HepG2 (cell line): ENCODE data around the gene OVAAL.

Experiments used
- CENPBD1 ChIP-seq: sonication (generic); formaldehyde crosslinking; IDR thresholded peaks from 2 replicates; pipeline ENCODE4 v1.8.0; 2022; ENCODE audit warnings: missing genetic modification reagents, low read depth, mild to moderate bottlenecking, borderline replicate concordance
- KLF13 ChIP-seq: sonication (generic); formaldehyde crosslinking; IDR thresholded peaks from 2 replicates; pipeline ENCODE4 v1.4.0; 2020; ENCODE audit warnings: mild to moderate bottlenecking, missing genetic modification reagents
- MEF2D ChIP-seq: sonication (generic); formaldehyde crosslinking; IDR thresholded peaks from 2 replicates; pipeline ENCODE4 v1.5.1; 2020; ENCODE audit warnings: mild to moderate bottlenecking, missing genetic modification reagents
- MTF1 ChIP-seq: sonication (generic); formaldehyde crosslinking; IDR thresholded peaks from 2 replicates; pipeline ENCODE4 v1.5.0; 2020; ENCODE audit warnings: missing genetic modification reagents
- NR2C2 ChIP-seq: sonication (generic); formaldehyde crosslinking; IDR thresholded peaks from 2 replicates; pipeline ENCODE4 v1.4.0; 2020; ENCODE audit warnings: missing genetic modification reagents, mild to moderate bottlenecking, moderate library complexity, borderline replicate concordance
- POLR2A ChIP-seq, 2 experiments: IDR thresholded peaks; 2 replicates each; pipeline ENCODE4 v1.6.1; 2011; ENCODE audit warnings: low read depth in 2 of 2, low read length in 2 of 2, mild to moderate bottlenecking in 1 of 2, moderate library complexity in 1 of 2; ENCODE audit not compliant: insufficient read depth in 1 of 2
- RFX5 ChIP-seq: IDR thresholded peaks from 2 replicates; pipeline ENCODE4 v1.6.1; 2011; ENCODE audit warnings: low read depth, low read length, improper control_type of control experiment
- TCF7L2 ChIP-seq: IDR thresholded peaks from 2 replicates; pipeline ENCODE4 v1.6.1; 2011; ENCODE audit warnings: mild to moderate bottlenecking, low read depth, low read length, moderate library complexity
- ZBTB7A ChIP-seq: sonication (generic); formaldehyde crosslinking; IDR thresholded peaks from 2 replicates; pipeline ENCODE4 v1.8.0; 2022; ENCODE audit warnings: mild to moderate bottlenecking, missing genetic modification reagents
- ZNF121 ChIP-seq: sonication (generic); formaldehyde crosslinking; IDR thresholded peaks from 2 replicates; pipeline ENCODE4 v1.5.0; 2020; ENCODE audit warnings: mild to moderate bottlenecking, missing genetic modification reagents
- TF ChIP-seq, protein P1 (sequence below): sonication (generic); formaldehyde crosslinking; IDR thresholded peaks from 2 replicates; pipeline ENCODE4 v1.4.0; 2020; ENCODE audit warnings: missing genetic modification reagents, borderline replicate concordance
- TF ChIP-seq, protein P2 (sequence below): sonication (generic); formaldehyde crosslinking; IDR thresholded peaks from 2 replicates; pipeline ENCODE4 v1.4.0; 2020; ENCODE audit warnings: missing genetic modification reagents, mild to moderate bottlenecking, borderline replicate concordance
- TF ChIP-seq, protein P3 (sequence below): sonication (generic); formaldehyde crosslinking; IDR thresholded peaks from 2 replicates; pipeline ENCODE4 v1.4.0; 2020; ENCODE audit warnings: missing genetic modification reagents

- TF ChIP-seq, protein P1, sequence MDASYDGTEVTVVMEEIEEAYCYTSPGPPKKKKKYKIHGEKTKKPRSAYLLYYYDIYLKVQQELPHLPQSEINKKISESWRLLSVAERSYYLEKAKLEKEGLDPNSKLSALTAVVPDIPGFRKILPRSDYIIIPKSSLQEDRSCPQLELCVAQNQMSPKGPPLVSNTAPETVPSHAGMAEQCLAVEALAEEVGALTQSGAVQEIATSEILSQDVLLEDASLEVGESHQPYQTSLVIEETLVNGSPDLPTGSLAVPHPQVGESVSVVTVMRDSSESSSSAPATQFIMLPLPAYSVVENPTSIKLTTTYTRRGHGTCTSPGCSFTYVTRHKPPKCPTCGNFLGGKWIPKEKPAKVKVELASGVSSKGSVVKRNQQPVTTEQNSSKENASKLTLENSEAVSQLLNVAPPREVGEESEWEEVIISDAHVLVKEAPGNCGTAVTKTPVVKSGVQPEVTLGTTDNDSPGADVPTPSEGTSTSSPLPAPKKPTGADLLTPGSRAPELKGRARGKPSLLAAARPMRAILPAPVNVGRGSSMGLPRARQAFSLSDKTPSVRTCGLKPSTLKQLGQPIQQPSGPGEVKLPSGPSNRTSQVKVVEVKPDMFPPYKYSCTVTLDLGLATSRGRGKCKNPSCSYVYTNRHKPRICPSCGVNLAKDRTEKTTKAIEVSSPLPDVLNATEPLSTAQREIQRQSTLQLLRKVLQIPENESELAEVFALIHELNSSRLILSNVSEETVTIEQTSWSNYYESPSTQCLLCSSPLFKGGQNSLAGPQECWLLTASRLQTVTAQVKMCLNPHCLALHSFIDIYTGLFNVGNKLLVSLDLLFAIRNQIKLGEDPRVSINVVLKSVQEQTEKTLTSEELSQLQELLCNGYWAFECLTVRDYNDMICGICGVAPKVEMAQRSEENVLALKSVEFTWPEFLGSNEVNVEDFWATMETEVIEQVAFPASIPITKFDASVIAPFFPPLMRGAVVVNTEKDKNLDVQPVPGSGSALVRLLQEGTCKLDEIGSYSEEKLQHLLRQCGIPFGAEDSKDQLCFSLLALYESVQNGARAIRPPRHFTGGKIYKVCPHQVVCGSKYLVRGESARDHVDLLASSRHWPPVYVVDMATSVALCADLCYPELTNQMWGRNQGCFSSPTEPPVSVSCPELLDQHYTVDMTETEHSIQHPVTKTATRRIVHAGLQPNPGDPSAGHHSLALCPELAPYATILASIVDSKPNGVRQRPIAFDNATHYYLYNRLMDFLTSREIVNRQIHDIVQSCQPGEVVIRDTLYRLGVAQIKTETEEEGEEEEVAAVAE = no peak
- TF ChIP-seq, protein P2, sequence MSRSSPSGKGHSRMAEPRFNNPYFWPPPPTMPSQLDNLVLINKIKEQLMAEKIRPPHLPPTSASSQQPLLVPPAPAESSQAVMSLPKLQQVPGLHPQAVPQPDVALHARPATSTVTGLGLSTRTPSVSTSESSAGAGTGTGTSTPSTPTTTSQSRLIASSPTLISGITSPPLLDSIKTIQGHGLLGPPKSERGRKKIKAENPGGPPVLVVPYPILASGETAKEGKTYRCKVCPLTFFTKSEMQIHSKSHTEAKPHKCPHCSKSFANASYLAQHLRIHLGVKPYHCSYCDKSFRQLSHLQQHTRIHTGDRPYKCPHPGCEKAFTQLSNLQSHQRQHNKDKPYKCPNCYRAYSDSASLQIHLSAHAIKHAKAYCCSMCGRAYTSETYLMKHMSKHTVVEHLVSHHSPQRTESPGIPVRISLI (CRISPR knock-in tag) = no peak
- TF ChIP-seq, protein P3, sequence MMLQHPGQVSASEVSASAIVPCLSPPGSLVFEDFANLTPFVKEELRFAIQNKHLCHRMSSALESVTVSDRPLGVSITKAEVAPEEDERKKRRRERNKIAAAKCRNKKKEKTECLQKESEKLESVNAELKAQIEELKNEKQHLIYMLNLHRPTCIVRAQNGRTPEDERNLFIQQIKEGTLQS (CRISPR knock-in tag) = no peak
- no peak for TF ChIP-seq MEF2D (CRISPR knock-in tag)
- no peak for TF ChIP-seq KLF13 (CRISPR knock-in tag)
- no peak for TF ChIP-seq ZBTB7A (CRISPR knock-in tag)
- no peak for TF ChIP-seq RFX5
- TF ChIP-seq CENPBD1 (CRISPR knock-in tag) = no peak
- TF ChIP-seq ZNF121 (CRISPR knock-in tag) = no peak
- no peak for TF ChIP-seq NR2C2 (CRISPR knock-in tag)
- no peak for TF ChIP-seq MTF1
- TF ChIP-seq POLR2A (IDR thresholded peaks at IDR 0.05; ENCODE audit: insufficient read depth in 1 of 2, low read depth in 2 of 2, low read length in 2 of 2) = no peak
- TF ChIP-seq TCF7L2 = no peak
Measured at GRCh38 chr1:180563026-180563827, 4.5 kb downstream of the OVAAL start.
